Subcutaneous adipose tissue (tissue), 4 donors: Measurements from ENCODE around the gene SLC33A1. TPM values are rescaled to one million over a fixed set of nuclear protein-coding genes. Genes with fewer than 3 reads are reported as not detected.

Experiments used
- total RNA-seq, 4 donors: library from RNA; depleted of rRNA; stranded (reverse); fragments of >200 nt; gene quantifications; one replicate each; pipeline ENCODE4 v1.1.0, GENCODE V29; 2016
- TF ChIP-seq, protein P1 (sequence below): fragments of 450-650 bp; IDR thresholded peaks from one replicate; pipeline ENCODE4 v1.5.1; 2016; ENCODE audit warnings: low read depth, mild to moderate bottlenecking, control low read depth, antibody characterized with exemption, moderate library complexity

Gene SLC33A1
- 10 to 100 TPM; 17.0 to 33.4 (median 23.8) TPM for total RNA-seq

DNA sequence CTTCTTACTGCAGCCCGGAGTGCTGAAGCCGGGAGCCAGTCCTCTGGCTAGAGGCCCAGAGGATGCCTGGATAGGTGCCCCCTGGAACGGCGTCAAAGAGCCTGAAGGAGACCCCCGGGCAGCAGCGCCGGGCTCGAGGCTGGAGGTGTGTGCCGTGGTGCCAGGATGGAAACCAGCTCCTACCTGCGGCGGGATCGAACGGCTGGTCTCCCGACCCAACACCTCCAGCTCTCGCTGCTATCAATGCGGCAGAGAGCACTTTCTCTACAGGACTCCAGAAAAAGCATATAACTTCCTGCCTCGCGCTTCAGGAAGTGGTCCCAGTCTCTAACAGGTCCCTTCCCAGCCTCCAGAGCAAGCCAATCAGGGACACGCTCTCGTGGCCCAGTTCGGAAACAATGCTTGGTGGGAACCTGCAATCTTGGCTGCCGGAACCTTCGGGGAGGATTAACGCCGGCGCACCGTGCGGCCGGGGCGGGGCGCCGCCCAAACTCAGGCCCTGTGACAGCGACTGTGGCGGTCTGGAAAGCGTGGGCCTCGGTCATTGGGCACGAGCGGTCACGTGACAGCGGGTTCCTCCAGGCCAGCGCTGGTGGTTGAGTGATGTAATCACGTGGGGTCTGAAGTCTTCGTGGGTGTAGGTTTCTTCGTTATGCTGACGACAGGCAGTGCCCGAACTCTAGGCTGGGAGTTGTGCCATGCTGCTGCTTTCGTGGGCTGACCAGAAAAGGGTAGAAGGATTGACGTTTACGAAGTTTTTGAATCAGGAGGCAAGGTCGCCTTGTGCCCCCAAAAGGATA, at the start of gene SLC33A1:
Gene SLC33A1, minus strand, starts transcription at position 287 of the 800 bp plus-strand sequence. CDS start 430 bp downstream, outside the sequence.
- TF ChIP-seq, protein P1, sequence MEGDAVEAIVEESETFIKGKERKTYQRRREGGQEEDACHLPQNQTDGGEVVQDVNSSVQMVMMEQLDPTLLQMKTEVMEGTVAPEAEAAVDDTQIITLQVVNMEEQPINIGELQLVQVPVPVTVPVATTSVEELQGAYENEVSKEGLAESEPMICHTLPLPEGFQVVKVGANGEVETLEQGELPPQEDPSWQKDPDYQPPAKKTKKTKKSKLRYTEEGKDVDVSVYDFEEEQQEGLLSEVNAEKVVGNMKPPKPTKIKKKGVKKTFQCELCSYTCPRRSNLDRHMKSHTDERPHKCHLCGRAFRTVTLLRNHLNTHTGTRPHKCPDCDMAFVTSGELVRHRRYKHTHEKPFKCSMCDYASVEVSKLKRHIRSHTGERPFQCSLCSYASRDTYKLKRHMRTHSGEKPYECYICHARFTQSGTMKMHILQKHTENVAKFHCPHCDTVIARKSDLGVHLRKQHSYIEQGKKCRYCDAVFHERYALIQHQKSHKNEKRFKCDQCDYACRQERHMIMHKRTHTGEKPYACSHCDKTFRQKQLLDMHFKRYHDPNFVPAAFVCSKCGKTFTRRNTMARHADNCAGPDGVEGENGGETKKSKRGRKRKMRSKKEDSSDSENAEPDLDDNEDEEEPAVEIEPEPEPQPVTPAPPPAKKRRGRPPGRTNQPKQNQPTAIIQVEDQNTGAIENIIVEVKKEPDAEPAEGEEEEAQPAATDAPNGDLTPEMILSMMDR, result no peak

- TF ChIP-seq, protein P1, result no peak
Observed at GRCh38 chr3:155895379-155895900, 41.2 kb upstream of the SLC33A1 start.

GRCh38 chr3:155891321-155891720, 37.1 kb upstream of the SLC33A1 start:
- TF ChIP-seq, protein P1, result no peak

DNA sequence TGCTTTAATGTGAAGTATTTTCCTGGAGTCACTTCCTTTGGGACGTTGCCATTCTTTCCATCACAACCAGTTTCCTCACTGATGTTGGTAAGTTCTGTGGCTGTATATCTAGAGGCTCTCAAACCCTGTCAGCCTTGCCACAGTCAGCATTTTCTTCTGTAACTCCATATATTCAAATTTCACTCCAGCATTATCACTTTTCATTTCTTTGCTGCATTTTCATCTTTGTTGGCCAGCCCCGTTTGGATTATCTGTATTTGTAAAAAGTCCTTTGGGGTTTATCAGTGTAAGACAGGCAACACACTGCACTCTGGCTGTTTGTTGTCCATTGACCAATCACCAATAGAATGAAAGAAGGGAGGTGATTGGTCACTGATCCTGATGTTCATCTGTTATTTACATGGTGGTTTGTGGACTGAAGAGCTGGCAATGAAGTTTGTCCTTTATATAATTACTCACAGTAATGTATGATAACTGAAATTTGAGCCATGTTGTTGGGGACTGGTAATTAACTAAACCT, 36.5 kb upstream of the SLC33A1 start:
- TF ChIP-seq, protein P1, result no peak

GRCh38 chr3:155889952-155890351, 35.7 kb upstream of the SLC33A1 start:
- TF ChIP-seq, protein P1, result no peak

- TF ChIP-seq, protein P1, result no peak
Observed at GRCh38 chr3:155889212-155889611, 35.0 kb upstream of the SLC33A1 start.

DNA sequence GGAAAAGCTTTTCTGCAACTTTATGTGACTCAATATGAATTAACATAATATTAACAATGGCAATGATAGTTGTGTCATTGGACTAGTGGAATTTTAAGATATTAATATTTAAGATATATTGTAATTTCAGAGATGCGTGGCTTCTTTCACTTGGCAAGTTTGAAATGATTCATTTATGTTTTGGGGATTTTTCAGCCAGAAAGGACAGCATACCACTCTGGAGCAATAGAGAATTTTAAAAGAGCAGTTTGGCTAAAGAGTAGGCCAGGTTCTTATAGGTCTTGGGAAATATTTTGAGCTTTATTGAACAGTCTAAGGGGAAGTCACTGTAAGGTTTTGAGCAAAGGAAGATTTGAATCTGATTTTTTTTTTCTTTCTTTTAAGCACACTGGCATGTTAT, 32.7 kb upstream of the SLC33A1 start:
- TF ChIP-seq, protein P1, result no peak
